HT-29 (cell line): ENCODE measurements around the gene NRCAM. TPM values are rescaled to one million over a fixed set of nuclear protein-coding genes. Genes with fewer than 3 reads are reported as not detected.

Experiments
- DNase-seq: peaks from one replicate; pipeline ENCODE4 v3.0.0-alpha.2; 2015; ENCODE audit warnings: low spot score
- total RNA-seq: library from RNA; depleted of rRNA; stranded (reverse); fragments of >200 nt; shearing (Covaris generic); gene quantifications from 2 replicates; pipeline ENCODE4 v1.2.3, GENCODE V29; 2014

Gene NRCAM
- total RNA-seq, 1 experiment from 2014 or later, result 0.61 TPM

DNA sequence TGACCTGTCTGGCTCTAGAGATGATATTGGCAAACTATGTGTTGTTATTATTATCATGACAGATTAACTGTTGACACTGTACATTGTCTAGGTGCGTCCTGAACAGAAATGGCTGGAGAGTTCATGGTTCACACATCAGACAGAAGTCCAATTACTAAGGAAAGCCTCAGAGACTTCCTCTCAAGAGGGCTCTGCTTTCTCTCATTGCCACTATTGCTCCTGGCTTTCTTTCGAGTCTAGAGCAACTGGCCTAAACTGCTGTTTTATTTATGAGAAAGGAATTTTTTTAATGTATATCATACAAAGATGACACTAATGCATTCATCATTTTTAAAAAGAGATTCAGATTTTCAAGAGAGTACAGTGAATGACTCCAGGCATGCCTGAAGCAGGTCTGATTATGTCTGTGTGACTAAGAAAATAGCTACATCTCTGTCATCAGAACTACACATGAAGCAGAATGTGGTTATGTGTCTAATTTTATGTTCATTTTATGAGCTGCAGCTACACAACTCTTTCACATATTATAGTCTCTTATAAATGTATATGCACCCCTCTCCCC, 30.4 kb downstream of the NRCAM start:
- DNase-seq, result no peak

DNA sequence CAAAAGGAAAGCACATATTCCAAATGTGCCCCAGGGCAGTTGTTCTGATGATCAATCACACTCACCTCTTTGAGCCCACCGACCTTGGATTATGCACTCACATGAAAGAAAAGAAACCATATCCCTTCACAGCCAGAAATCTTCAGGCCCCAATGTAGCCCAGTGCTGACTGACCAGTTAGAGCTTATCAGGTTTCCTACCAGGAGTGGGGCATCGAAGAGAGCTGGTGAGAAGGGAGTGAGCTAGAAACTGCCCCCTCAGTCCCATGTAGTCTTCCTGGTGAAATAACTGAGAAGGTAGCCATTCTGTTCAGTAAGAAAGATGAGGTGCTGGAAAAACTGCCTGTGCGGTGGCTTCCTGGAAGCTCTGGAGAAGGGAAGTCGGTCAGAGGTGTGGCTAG, 32.2 kb downstream of the NRCAM start:
- DNase-seq, result no peak

DNA sequence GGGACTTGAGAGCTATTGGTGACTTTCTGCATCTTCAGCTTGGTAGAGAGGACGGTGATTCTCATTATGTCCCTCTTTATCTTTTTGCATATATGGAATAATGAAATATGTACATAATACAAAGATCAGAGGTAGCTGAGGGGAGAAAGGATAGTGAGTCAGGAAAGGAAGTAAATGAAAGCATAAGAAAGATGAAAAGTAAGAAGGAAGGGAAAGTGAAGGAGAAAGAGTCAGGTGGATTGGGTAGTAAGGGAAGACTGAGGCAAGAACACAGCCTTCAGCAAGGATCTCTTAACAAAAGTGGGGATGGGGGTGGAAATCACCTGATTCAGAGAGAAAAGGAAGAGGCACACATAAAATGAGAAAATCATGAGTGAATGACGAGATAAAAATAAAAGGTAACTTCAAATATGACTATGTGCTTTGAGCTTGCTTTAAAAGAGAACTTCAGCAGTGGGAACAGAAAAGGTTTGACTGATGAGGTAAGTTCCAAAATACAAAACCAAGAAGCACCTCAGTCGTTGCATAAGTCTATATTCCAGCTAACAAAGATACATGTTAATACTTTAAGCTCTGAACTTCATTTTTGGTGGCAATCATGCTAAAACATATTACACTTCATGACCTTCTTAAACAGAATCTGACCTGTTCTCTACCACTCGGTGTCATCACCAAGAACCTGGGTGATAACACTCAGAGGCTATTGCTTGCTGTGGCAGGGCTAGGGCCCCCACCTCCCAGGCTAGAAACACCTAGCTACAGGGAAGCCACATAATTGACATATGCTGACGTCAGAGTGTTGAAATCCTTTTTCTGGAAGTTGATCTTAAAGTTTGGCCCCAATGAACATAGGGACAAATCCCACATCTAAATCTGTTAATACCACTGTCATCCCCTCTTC, 32.9 kb downstream of the NRCAM start:
- no peak for DNase-seq

DNA sequence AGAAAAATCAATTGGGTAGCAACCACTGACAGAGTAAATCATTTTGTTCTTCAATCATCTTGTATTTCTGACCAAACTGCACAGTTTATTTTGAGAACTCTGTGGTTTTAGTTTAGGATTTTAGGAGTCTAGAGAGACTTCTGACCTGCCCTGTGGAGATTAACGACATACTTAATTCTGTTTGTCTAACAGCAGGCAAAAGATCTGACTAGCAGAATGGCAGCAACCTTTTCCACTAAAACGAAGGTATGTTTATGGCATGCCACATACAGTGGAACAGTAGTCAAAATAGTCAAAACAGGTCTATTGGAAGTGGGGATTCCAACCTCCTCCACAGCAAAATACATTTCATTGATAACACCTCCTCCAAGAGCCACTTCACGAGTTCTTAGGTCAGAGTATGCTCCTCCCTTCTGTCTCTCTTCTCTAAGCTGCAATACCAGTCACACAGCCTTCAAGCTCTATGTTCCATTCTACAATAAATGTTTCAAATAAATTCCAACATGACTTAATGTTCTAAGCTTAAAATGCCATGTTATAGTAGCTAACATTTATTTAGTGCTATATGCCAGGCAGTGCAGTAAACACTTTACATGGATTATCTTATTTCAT, 34.4 kb downstream of the NRCAM start:
- peak; percentile 31 for DNase-seq

DNA sequence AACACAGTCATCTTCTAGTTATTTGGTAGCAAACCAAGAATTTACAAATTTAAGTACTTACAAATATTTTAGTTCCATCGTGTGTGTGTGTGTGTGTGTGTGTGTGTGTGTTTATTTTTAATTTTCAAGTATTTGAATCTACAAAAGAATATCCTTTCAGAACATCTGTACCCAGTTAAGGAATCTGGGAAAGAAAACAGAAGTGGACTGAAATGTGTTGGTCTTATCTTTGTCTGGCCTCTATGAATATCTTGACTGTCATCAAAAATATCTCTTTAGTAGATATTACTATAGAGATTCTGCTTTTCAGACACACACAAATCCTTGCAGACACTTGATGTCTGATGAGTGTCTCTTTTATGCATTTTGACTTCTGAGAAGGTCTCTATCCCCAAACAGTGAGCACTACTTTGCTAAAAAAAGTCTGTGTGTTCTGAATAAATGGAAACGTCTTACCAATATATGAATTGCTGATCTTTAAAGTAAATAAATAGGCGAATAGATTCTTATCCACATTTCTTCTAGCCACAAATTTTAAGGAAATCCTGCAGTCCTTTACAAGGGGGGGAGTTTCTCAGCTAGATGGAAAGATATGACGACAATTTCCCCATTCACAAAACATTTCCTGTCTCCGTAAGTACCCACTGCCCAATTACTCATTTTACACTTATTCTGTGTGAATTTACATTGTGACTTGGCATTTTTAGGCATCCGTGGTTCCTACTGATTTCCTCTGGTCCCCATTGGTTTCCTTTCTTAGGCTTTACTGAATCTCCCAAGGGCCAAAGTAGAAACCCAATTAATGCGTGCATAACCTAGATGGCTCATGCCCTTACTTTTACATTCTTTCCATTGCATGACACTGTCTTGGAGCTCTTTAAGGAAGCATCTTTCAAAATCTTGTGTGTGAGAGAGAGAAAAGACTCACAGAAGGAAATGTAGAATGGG, 36.0 kb downstream of the NRCAM start:
- DNase-seq, result no peak

DNA sequence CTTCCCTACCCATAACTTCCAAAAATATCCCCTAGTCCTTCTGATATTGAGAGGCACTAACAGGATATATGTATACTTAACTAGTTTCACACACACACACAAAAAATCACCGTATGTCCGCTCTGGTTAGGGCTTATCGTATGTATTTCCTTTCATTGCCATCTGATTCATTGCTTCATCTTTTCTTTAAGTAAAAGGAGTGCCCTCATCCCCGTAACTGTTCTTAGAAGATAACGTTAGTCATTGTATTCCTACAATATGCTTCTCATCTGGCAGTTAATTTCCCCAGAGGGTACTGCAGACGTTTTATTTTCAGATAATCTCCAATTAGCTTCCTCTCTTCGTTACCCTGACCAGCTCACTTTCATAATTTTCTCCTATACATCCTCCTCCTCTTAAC, 37.3 kb downstream of the NRCAM start:
- DNase-seq, result no peak

DNA sequence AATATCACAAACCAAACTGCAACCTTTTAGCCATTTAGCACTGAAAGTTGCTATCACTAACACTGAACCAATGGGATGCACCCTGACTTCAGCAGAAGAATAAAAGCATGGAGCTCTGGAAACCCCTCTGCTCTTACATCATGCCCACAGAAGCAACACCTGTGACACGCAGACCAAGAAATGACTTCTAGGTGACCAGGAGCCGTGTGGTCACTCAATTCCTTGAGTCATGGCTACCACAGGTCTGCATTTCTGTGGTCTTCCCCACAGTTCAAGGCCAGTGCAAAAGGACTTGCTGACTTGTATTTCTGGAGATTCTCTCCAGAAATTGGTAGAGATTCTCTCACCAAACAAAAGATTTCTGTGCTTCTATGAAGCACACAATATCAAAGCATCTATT, 38.3 kb downstream of the NRCAM start:
- DNase-seq, result no peak

DNA sequence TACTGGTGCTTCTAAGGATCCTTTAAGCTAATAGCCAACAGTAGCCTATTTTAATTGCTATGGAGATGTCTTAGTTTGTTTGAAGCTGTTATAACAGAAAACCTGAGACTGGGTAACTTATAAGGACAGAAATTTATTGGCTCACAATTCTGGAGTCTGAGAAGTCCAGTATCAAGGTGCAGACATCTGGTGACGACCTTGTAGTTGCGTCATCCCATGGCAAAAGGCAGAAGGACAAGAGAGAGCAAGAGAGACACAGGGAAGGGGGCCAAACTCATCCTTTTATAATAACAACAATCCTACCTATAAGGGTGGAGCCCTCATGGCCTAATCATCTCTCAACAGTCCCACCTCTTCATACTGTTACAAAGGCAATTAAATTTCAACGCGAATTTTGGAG, 39.1 kb downstream of the NRCAM start:
- no peak for DNase-seq

DNA sequence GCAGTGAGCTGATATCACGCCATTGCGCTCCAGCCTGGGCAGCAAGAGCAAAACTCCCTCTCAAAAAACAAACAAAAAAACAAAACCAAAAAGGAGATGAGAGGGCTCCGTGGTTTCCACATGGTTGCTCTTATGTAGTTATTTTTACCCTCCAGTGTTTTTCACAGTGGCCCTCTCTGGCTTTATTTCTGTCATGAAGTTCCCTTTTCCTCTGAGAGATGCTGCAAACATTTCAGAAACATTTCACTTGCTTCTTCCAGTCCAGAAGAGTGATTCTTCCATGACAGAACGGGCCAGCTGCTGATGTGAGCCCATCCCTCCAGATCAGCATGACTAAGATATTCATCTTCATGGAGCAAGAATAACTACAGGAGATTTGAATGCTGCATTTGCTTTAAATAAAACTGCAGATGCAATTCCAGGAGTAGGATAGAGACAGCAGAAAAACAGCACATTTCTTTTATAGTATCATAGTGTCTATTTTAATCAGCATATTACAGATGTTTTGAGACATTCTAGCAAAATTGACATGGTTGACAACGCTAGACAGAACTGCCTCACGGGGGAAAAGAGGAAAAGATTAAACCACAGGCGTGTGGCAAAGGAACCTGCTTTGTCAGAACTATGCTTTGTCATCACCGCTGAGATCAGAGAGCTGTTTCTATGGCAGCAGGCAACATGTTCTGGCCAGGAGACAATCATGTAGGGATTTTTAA, 40.3 kb downstream of the NRCAM start:
- peak; percentile 42 for DNase-seq

DNA sequence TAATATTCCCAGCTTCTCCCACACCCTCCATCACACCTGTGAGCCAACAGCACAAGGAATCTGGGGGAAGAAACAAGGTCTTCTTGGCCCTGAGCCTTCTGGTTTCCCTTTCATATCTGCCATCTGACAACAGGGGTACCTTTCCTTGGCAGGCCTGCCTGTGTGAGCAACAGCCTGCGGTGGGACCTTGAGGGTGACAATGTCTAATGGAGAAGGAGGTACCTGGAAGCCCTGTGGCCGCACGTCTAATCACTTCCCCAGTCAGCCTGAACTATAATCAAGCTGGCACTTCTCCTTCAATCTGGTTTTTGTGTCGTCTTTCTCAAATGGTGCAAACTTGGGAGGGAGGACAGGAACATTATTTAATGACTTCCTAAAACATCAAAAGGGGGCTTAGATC, 41.2 kb downstream of the NRCAM start:
- no peak for DNase-seq

DNA sequence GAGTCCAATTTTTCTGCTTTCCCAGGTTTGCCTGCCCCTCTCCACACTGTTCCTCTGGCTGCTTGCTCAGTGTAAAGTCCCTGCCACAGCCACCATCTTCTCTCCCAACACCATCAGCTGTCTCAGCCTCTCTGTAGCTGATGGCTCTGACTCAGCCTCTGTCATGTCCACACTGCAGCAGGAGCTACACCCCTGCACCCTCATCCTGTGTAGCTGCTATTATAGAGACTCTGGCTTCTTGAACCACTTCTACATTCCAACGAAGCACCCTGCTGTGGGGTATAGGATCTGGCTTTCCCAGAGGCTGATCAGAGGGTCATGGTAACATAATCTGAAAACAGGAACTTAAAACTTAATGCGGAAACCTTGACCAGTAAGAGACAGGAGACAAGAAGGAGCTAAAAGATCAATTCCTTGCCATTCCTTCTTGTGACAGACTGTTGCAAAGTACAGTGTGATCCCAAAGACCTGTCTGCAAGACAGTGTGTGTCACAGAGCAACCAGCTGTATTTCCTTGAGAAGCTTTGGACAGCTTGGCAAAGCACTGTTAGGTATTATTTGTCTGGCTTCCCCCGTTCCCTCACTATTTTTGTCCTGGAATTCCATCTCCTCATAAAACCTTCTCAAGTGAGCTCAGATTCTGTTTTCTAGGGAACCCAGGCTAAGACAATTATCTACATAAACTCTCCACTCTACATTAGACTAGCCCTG, 42.3 kb downstream of the NRCAM start:
- no peak for DNase-seq

DNA sequence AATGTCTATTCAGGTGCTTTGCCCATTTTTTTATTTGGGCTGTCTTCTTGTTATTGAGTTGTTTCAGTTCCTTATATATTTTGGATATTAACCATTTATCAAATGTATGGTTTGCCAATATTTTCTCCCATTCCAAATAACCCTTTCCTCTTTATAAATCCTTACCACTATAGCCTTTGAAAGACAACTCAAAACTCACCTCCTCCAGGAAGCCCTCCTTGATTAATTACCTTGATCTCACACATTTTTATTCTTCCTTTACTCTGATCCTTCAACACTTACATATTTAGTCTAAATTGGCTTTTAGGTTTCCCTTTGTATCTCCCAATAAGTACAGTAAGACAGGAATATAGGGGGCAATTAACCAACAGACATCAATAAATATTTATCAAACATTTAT, 42.9 kb downstream of the NRCAM start:
- DNase-seq, result no peak

DNA sequence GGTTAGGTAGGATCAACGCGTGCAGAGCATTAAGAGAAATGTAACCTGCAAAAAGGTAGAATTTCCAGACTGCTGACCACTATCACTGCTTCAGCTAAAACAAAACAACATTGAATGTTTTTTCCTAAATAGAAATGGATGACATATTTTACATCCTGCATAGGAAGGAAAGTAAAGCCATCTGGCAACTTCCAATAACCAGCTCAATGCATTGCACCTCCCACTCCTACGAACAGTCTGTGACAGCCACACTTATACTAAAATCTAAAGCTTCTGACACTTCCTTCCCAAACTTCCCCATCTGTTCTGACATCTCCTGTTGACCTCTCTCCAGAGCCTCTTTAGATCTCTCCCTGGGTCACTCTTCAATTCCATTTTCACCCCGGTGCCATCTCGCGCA, 47.1 kb downstream of the NRCAM start:
- DNase-seq, result no peak

DNA sequence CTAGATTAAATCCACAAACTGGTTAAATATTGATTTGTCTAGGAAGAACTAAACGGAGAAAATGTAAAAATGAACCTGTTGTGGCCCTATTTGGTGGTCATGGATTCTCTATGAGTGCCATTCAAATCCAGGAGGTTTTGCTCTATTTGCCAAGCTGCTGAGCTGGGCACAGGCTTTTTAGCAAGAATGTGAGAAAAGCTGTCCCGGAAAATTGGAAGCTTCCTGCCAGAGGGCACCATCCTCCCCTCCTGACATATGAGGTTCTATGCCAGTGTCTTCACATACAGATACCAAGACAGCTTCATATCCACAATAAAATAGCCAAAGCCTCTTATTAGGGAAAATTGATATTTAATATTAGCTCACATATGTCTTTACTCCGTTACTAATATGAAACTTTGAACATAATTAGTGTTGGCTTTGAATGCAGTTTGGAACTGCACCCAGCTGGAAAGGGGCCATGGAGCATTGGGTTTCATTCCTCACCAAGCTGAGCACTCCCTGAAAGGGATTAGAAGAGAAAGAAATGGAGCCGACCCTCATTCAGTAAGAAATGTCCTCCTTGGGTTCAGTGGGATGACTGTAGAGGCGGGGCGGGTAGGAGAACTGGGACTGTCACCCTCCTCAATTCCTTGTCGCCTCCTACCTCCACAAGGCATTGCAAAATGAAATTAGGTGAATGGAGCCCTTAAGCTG, 47.8 kb downstream of the NRCAM start:
- no peak for DNase-seq

DNA sequence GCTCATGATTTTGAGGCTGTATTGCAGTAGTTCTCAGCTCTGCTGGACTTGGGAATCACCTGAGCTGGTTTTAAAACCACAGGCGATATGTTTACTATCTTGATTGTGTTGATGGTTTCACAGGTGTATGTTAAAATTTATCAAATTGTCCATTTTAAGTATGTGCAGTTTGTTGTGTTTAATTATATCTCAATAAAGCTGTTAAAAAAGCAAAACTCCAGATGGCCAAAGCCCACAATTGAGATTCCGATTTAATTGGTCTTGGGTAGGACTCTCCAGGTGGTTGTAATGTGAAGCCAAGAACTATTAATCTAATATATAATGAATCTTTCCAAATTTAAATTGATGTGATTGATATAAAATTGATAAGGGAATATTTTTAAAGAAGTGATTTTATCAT, 48.6 kb downstream of the NRCAM start:
- DNase-seq, result no peak

DNA sequence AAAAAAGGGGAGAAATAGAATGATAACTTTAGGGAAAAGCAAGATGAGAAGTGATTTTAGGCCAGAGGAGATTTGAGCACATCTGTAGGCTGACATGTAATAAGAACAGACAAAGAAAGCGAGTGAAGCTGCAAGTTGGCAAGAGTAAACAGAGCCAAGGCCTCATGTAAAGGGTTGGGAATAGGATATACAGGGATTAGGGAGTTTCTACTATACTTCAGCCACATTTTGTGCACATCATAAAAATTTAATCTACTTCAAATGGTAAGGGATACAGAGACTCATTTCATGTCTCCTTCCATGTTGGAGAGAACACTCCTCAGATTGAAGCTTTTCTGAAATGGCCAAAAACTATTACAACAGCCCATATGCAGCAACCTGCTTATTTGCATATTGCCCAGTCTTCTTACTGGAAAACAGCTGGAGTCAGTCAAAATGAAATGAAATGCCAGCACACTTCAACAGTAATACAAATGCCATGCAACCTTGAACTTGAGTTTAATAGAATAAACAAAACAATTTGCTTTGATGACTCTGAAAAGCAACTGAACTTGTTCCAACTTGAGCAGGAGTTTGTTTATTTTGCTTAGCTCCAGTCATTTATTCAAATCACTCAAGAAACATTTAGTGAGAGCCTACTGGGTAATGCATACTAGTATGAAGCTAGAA, 49.9 kb downstream of the NRCAM start:
- DNase-seq, result no peak

DNA sequence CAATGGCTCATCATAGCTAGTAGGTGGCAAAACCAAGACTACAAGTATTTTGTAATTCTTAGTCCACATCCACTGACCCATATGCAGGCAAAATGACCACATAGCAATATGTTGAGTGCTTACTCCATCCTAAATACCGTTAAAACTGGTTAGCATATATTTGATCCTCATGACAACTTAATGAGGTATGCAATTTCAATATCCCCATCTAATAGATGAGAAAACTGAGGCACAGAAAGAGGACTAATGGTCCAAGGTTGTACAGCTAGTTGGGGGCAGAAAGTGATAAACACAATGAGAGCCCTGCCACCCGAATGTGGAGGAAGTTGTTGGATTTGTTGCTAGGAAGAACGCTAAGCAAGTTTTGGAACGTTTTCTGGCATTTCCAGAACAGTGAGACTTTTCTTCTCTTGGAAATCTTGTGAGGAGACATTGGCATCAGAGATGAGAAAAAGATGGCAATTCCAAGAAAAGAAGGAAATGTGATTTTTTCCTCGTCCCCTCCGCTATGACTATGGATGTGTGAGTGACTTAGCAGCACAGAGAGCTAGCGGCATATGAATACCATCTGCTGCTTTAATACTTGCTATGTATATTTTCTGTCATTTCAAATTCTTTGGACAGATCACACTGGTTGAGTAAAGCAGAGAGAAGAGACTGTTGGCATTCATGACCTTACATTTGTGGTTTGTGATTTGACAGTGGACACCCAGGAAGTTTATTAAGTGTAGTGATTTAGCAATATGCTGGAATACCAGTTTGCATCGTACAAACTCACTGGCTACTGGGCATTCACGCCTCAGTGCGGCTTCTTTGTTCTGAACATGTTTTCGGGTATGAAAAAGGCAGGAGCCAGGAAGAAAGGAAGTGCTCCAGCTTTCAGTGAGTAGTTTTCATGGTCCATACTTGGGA, 51.5 kb downstream of the NRCAM start:
- DNase-seq, result no peak

DNA sequence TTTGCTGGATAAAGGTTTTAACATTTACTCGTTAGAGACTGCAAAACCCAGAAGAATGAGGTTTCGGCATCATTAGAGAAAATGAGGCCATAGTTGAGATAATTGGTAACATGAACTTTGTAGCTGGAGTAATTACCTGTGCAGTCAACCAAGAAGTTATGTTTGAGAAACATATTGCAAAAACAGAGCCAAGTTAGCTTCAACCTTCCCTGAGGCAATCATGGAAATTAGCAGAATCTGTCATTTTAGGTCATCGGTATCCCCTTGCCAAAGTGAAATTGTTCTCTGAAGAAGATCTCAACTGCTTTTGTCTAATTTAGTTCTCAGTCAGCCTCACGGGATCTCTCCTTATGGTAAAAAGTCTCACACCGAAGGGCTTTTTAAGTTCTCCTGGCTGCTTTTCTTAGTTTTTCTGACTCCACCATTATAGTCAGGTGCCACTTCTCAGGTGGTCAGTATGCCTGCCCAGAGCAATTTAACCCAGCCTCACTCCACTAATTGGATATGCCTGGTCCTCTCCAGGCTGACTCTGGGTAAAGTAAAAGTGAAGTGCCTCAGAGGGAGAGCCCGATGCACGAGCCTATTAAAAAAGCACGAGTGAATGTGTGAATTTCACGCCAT, 52.5 kb downstream of the NRCAM start:
- DNase-seq, result no peak
